GM18907 (cell line): ENCODE results near the gene MESP1.
"Not testable (repeated sequence)": the region's sequence is repeated elsewhere in the genome, so short reads cannot be mapped to it uniquely, and the experiment has no call there.

Experiments
- ATAC-seq: cut with Tn5 transposase; IDR thresholded peaks from one replicate; pipeline ENCODE4 v1.9.1; 2021; ENCODE audit warnings: mild to moderate bottlenecking, moderate library complexity; ENCODE audit not compliant: unreplicated experiment

MESP1 gene

GRCh38 chr15:89750560-89751542 is at the start of gene MESP1:
Gene MESP1, minus strand, starts transcription at chr15:89751249. Its CDS starts 18 bp downstream, at chr15:89751231.
- peak; percentile 92 for ATAC-seq

GRCh38 chr15:89799918-89800498 is 49.0 kb upstream of the MESP1 start:
- ATAC-seq: no peak

GRCh38 chr15:89799011-89799911 is 48.2 kb upstream of the MESP1 start:
- no peak for ATAC-seq

- no peak for ATAC-seq
Measured at GRCh38 chr15:89797678-89798201, 46.7 kb upstream of the MESP1 start.

GRCh38 chr15:89795996-89796395 is 44.9 kb upstream of the MESP1 start:
- no peak for ATAC-seq

GRCh38 chr15:89794627-89795241 is 43.7 kb upstream of the MESP1 start:
- ATAC-seq: no peak

GRCh38 chr15:89792106-89792805 is 41.2 kb upstream of the MESP1 start:
- ATAC-seq: no peak

GRCh38 chr15:89790661-89791060 is 39.6 kb upstream of the MESP1 start:
- no peak for ATAC-seq

GRCh38 chr15:89790206-89790605 is 39.2 kb upstream of the MESP1 start:
- no peak for ATAC-seq

GRCh38 chr15:89788585-89788984 is 37.5 kb upstream of the MESP1 start:
- ATAC-seq: not testable (repeated sequence)

- no peak for ATAC-seq
Measured at GRCh38 chr15:89787944-89788343, 36.9 kb upstream of the MESP1 start.

- ATAC-seq: no peak
Measured at GRCh38 chr15:89785774-89786140, 34.7 kb upstream of the MESP1 start.

- no peak for ATAC-seq
Measured at GRCh38 chr15:89785064-89785773, 34.2 kb upstream of the MESP1 start.

GRCh38 chr15:89784686-89784960 is 33.6 kb upstream of the MESP1 start:
- no peak for ATAC-seq

GRCh38 chr15:89783861-89784685 is 33.0 kb upstream of the MESP1 start:
- no peak for ATAC-seq

GRCh38 chr15:89783111-89783860 is 32.2 kb upstream of the MESP1 start:
- ATAC-seq: no peak

- ATAC-seq: not testable (repeated sequence)
Measured at GRCh38 chr15:89782619-89782950, 31.5 kb upstream of the MESP1 start.
